Right lobe of liver (tissue), 6 donors: ENCODE data around the gene LELP1. TPM values are rescaled to one million over a fixed set of nuclear protein-coding genes. Genes with fewer than 3 reads are reported as not detected.

Experiments
- ATAC-seq, 4 donors: fragments of 200-7000 bp; cut with Tn5 transposase; one replicate each; pipeline ENCODE4 v1.9.1; 2020; ENCODE audit warnings: mild to moderate bottlenecking in 4 of 4, moderate library complexity in 4 of 4
- DNase-seq, 3 donors: peaks; one replicate each; pipeline ENCODE4 v3.0.0-alpha.2; 2020
- H3K27ac ChIP-seq, 3 donors: fragments of 200-600 bp; one replicate each; pipeline ENCODE4 v1.8.0; 2022
- H3K27me3 ChIP-seq, 2 donors: fragments of 200-600 bp; one replicate each; pipeline ENCODE4 v1.8.0; 2022
- H3K36me3 ChIP-seq, 4 donors: fragments of 200-600 bp; sonication (generic) in 1 of 4; one replicate each; pipeline versions ENCODE4 v1.5.1 to v1.8.0; 2017 to 2022; ENCODE audit warnings: control low read depth in 1 of 4
- H3K4me1 ChIP-seq, 4 donors: fragments of 200-600 bp; sonication (generic) in 1 of 4; one replicate each; pipeline versions ENCODE4 v1.5.1 to v1.8.0; 2017 to 2022; ENCODE audit warnings: control low read depth in 1 of 4
- H3K4me3 ChIP-seq, 3 donors: fragments of 200-600 bp; one replicate each; pipeline ENCODE4 v1.8.0; 2022
- H3K9me3 ChIP-seq, 4 donors: fragments of 200-600 bp; sonication (generic) in 1 of 4; one replicate each; pipeline versions ENCODE4 v1.5.1 to v1.8.0; 2017 to 2022; ENCODE audit warnings: control low read depth in 1 of 4
- CTCF ChIP-seq, 4 donors: fragments of 200-600 bp in 3 of 4; fragments of 450-650 bp in 1 of 4; IDR thresholded peaks; one replicate each; pipeline versions ENCODE4 v1.5.1 to v1.8.0; 2016 to 2022; ENCODE audit warnings: antibody characterized with exemption in 4 of 4, mild to moderate bottlenecking in 2 of 4
- POLR2A ChIP-seq: fragments of 450-650 bp; IDR thresholded peaks from one replicate; pipeline ENCODE4 v1.6.1; 2017; ENCODE audit warnings: antibody characterized with exemption, mild to moderate bottlenecking
- WGBS: methylation state at CpG from one replicate; pipeline ENCODE4 v1.1.6; 2018; ENCODE audit warnings: low coverage, low lambda C conversion rate; ENCODE audit not compliant: insufficient coverage; ENCODE audit errors: missing lambda C conversion rate; 5-methylcytosine and 5-hydroxymethylcytosine counted together
- intact Hi-C, 2 donors: fragments of 100-400 bp; cut with DNase I; formaldehyde crosslinking; loops; one replicate each; pipeline versions ENCODE4 v1.11.2 to v1.14.1; 2022
- total RNA-seq, 6 experiments: library from RNA; depleted of rRNA in 2 of 6; stranded (reverse); fragments of >200 nt in 2 of 6; fragmentation: NEBNext Ultra II Directional in 3 of 6; extraction: Animal tissue kit (Norgen Biotek cat#: 25700) in 3 of 6; gene quantifications; one replicate each; pipeline versions ENCODE4 v1.1.0 to v1.2.4, GENCODE V29; 2016 to 2023
- donor health status: DM: no; HTN: yes; CAD: no.
- donor health status: DM: no; HTN: no; CAD: no.
- donor health status: DM: no; HTN: no; CAD: no.
- donor health status: DM: no; HTN: yes; CAD: no.
- donor health status: DM: no; HTN: yes; CAD: no.

The LELP1 gene
- total RNA-seq, 6 experiments from 2014 or later, result not detected

- no peak for DNase-seq
- TF ChIP-seq POLR2A, result no peak
- TF ChIP-seq CTCF (IDR thresholded peaks at IDR 0.05), result no peak
- no peaks in the 10 kb centered on the region for H3K36me3 ChIP-seq
- no peak for ATAC-seq
- H3K9me3 ChIP-seq, result no peaks in the 10 kb centered on the region
- 0% methylated on average over 1 of the region's 1 CpG for WGBS
- no peaks in the 10 kb centered on the region for H3K27me3 ChIP-seq
- intact Hi-C loops, result no loop called here
- H3K27ac ChIP-seq, result no peak overlapping the region
- H3K4me1 ChIP-seq, result no peaks in the 10 kb centered on the region
- no peak overlapping the region for H3K4me3 ChIP-seq
Measured at GRCh38 chr1:153253693-153254092, 50.5 kb downstream of the LELP1 start.

Other genes with a start within 250 kb of the LELP1 start
- gene SPRR4, start 232.8 kb upstream of the LELP1 start, total RNA-seq, result not detected
- not detected for gene SPRR1A, start 219.3 kb upstream of the LELP1 start, total RNA-seq
- gene SPRR3, start 201.7 kb upstream of the LELP1 start, total RNA-seq, result under 1 TPM in 1 of 6 experiments, not detected in 5; 0.31 TPM
- not detected for gene SPRR1B, start 172.2 kb upstream of the LELP1 start, total RNA-seq
- not detected for gene SPRR2D, start 162.3 kb upstream of the LELP1 start, total RNA-seq
- under 1 TPM in 1 of 6 experiments, not detected in 5; 0.40 TPM for gene SPRR2A, start 145.9 kb upstream of the LELP1 start, total RNA-seq
- not detected for gene SPRR2B, start 131.8 kb upstream of the LELP1 start, total RNA-seq
- gene SPRR2E, start 108.9 kb upstream of the LELP1 start, total RNA-seq, result not detected
- not detected for gene SPRR2F, start 89.9 kb upstream of the LELP1 start, total RNA-seq
- gene SPRR2G, start 52.5 kb upstream of the LELP1 start, total RNA-seq, result not detected
- not detected for gene PRR9, start 14.2 kb downstream of the LELP1 start, total RNA-seq
- gene LORICRIN, start 56.3 kb downstream of the LELP1 start, total RNA-seq, result not detected
- not detected for gene PGLYRP3, start 109.5 kb downstream of the LELP1 start, total RNA-seq
- gene PGLYRP4, start 145.4 kb downstream of the LELP1 start, total RNA-seq, result not detected
- gene S100A9, start 154.4 kb downstream of the LELP1 start, total RNA-seq, result 10 to 100 TPM; 34.3 to 96.8 (median 64.5) TPM
- 1 to 10 TPM; 1.5 to 3.8 (median 3.0) TPM for gene S100A12, start 172.2 kb downstream of the LELP1 start, total RNA-seq
- 10 to 100 TPM; 16.0 to 47.4 (median 30.0) TPM for gene S100A8, start 187.6 kb downstream of the LELP1 start, total RNA-seq
- gene S100A7A, start 213.1 kb downstream of the LELP1 start, total RNA-seq, result not detected